SK-N-MC (cell line): Measurements from ENCODE around the gene HLA-DMB.

Experiments used
- EZH2 ChIP-seq: fragments of 200-600 bp; sonication (generic); IDR thresholded peaks from one replicate; pipeline ENCODE4 v1.6.1; 2017; ENCODE audit warnings: antibody characterized with exemption
- FOXP2 ChIP-seq: optimal IDR thresholded peaks from 2 replicates; pipeline ENCODE3; 2011; ENCODE audit warnings: mild to moderate bottlenecking, moderate library complexity; ENCODE audit not compliant: insufficient read depth; ENCODE audit errors: extremely low read length, control extremely low read depth
- POLR2AphosphoS5 ChIP-seq: IDR thresholded peaks from 2 replicates; pipeline ENCODE4 v1.6.1; 2012; ENCODE audit warnings: mild to moderate bottlenecking, low read depth, low read length, borderline replicate concordance

DNA sequence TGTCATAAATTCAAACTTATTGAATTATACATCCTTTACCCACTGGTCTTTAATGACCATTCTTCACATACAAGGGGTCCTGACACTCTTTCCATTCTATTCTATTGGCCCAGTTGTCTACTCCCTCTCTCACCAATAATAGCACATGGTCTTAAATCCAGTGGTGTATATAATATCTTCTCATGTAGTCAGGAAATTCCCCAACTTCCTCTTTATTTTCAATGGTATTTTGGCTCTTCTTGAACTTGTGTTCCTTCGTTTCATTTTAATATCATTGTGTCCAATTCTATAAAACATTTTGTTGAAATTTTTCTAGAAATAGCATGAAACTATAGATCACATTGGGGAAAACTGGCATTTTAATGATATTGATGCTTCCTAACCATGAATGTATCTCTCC lies 50.0 kb downstream of the HLA-DMB start:
- TF ChIP-seq POLR2AphosphoS5 (no peak), EZH2 (no peak), FOXP2 (no peak)
